Esophagus muscularis mucosa (tissue), 4 donors: ENCODE results near the gene AGBL1.

ENCODE experiments used
- CTCF ChIP-seq, 3 experiments: fragments of 200-600 bp in 2 of 3; fragments of 450-650 bp in 1 of 3; sonication (generic) in 2 of 3; IDR thresholded peaks; one replicate each; pipeline ENCODE4 v1.5.1; 2017 to 2019; ENCODE audit warnings: antibody characterized with exemption in 3 of 3, mild to moderate bottlenecking in 2 of 3, moderate library complexity in 1 of 3
- EP300 ChIP-seq: sonication (generic); formaldehyde crosslinking; IDR thresholded peaks from one replicate; pipeline ENCODE4 v1.6.1; 2017; ENCODE audit warnings: antibody characterized with exemption
- POLR2A ChIP-seq: fragments of 450-650 bp; IDR thresholded peaks from one replicate; pipeline ENCODE4 v1.6.1; 2017; ENCODE audit warnings: antibody characterized with exemption, moderate library complexity, mild to moderate bottlenecking, low read depth
- POLR2AphosphoS5 ChIP-seq, 2 donors: sonication (generic); formaldehyde crosslinking; IDR thresholded peaks; one replicate each; pipeline ENCODE4 v1.6.1; 2017; ENCODE audit warnings: antibody characterized with exemption in 2 of 2

GRCh38 chr15:86849136-86849535 lies 769.5 kb downstream of the AGBL1 start:
- no peak for TF ChIP-seq CTCF (IDR thresholded peaks at IDR 0.05)
- no peak for TF ChIP-seq POLR2AphosphoS5 (IDR thresholded peaks at IDR 0.05)
- no peak for TF ChIP-seq EP300
- TF ChIP-seq POLR2A, result no peak
